ENCODE data around the gene SPATA31D1.
"Not testable (repeated sequence)": the region's sequence is repeated elsewhere in the genome, so short reads cannot be mapped to it uniquely, and the experiment has no call there.

The SPATA31D1 gene

DNA sequence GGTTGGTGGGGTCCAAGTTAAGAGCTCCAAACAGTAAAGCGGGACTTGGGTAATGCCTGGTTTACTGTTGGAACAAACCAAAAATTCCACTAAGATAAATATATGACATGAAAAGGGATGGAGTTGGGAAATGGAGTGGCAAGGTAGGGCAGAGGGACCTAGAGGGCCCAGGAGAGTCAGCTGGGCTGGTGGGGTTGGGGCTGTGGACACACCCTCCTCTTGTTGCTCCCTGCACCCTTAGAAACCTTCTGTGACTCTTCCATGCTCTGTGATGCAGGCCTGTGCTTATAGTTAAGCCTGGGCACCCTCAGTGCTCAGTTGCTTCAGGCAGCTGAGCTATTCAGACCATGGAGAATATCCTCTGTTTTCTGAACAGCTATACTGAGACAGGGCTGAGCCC, at the start of gene SPATA31D1:
TSS of gene SPATA31D1 (plus strand) at position 301 of the 400 bp plus-strand sequence. CDS start at position 348, 47 bp downstream.
- H3K27me3 ChIP-seq; H3K36me3 ChIP-seq; H3K27ac ChIP-seq; H3K4me3 ChIP-seq (ENCODE audit: low read depth in 1 of 2, low read length in 1 of 2); H3K9me3 ChIP-seq; H3K4me1 ChIP-seq (ENCODE audit: control insufficient read depth in 1 of 2, insufficient read depth in 1 of 2, low read depth in 1 of 2, low read length in 1 of 2): not testable (repeated sequence)

DNA sequence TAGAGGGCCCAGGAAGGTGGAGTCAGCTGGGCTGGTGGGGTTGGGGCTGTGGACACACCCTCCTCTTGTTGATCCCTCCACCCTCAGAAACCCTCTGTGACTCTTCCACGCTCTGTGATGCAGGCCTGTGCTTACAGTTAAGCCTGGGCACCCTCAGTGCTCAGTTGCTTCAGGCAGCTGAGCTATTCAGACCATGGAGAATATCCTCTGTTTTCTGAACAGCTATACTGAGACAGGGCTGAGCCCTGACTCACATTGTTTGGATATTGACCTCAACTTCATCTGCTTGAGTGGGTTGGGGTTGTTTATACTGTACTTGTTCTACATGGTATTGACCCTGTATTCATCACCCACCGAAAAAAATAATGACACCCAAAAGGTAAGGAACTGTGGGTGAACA, 45.2 kb upstream of the SPATA31D1 start, which contains the start of gene SPATA31D3:
TSS of gene SPATA31D3 (plus strand) at position 108 of the 400 bp plus-strand sequence. CDS start at position 194, 86 bp downstream.
- not testable (repeated sequence) for H3K4me3 ChIP-seq (ENCODE audit: low read depth in 1 of 2, low read length in 1 of 2); H3K27me3 ChIP-seq; H3K9me3 ChIP-seq; H3K27ac ChIP-seq; H3K4me1 ChIP-seq (ENCODE audit: control insufficient read depth in 1 of 2, insufficient read depth in 1 of 2, low read depth in 1 of 2, low read length in 1 of 2); H3K36me3 ChIP-seq

DNA sequence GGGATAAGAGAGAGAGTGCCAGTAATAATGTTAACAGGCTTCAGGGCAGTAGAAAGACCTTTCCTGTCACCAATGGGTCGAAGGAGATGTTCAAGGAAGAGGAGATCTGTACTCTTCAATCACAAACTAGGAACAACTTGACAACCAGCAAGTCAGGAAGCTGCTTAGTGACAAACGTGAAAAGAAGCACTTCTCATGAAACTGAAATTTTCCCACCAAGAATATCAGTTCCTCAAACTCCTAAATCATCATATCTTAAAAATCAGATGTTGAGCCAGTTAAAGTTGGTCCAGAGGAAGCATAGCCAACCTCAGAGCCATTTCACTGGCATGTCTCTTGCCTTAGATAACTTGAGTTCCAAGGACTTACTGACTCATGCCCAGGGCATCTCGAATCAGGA, 39.9 kb upstream of the SPATA31D1 start:
- not testable (repeated sequence) for H3K9me3 ChIP-seq; H3K27ac ChIP-seq; H3K4me1 ChIP-seq (ENCODE audit: control insufficient read depth in 1 of 2, insufficient read depth in 1 of 2, low read depth in 1 of 2, low read length in 1 of 2); H3K36me3 ChIP-seq; H3K27me3 ChIP-seq; H3K4me3 ChIP-seq (ENCODE audit: low read depth in 1 of 2, low read length in 1 of 2)

DNA sequence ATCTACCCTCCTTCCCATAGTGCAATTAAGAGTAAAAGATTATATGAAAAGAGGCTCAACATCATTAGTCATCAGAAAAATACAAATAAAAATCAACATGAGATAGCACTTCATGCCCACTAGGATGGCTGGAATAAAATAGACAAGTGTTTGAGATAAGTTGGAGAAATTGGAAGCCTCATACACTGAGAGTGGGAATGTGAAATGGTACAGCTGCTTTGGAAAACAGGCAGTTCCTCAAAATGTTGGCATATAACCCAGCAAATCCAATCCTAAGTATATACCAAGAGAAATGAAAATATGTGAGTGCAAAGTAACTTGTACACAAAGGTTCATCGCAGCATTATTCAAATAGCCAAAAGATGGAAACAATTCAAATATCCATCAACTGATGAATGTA, 35.5 kb upstream of the SPATA31D1 start:
- H3K36me3 ChIP-seq, result no peaks in the 10 kb centered on the region
- no peak overlapping the region for H3K27ac ChIP-seq
- no peak overlapping the region for H3K4me3 ChIP-seq (ENCODE audit: low read depth in 1 of 2, low read length in 1 of 2)
- TF ChIP-seq, protein P1, sequence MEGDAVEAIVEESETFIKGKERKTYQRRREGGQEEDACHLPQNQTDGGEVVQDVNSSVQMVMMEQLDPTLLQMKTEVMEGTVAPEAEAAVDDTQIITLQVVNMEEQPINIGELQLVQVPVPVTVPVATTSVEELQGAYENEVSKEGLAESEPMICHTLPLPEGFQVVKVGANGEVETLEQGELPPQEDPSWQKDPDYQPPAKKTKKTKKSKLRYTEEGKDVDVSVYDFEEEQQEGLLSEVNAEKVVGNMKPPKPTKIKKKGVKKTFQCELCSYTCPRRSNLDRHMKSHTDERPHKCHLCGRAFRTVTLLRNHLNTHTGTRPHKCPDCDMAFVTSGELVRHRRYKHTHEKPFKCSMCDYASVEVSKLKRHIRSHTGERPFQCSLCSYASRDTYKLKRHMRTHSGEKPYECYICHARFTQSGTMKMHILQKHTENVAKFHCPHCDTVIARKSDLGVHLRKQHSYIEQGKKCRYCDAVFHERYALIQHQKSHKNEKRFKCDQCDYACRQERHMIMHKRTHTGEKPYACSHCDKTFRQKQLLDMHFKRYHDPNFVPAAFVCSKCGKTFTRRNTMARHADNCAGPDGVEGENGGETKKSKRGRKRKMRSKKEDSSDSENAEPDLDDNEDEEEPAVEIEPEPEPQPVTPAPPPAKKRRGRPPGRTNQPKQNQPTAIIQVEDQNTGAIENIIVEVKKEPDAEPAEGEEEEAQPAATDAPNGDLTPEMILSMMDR (IDR thresholded peaks at IDR 0.05), result no peak
- no peaks in the 10 kb centered on the region for H3K27me3 ChIP-seq
- H3K9me3 ChIP-seq, result peaks cover 9% of the 10 kb centered on the region
- H3K4me1 ChIP-seq (ENCODE audit: control insufficient read depth in 1 of 2, insufficient read depth in 1 of 2, low read depth in 1 of 2, low read length in 1 of 2), result no peaks in the 10 kb centered on the region

DNA sequence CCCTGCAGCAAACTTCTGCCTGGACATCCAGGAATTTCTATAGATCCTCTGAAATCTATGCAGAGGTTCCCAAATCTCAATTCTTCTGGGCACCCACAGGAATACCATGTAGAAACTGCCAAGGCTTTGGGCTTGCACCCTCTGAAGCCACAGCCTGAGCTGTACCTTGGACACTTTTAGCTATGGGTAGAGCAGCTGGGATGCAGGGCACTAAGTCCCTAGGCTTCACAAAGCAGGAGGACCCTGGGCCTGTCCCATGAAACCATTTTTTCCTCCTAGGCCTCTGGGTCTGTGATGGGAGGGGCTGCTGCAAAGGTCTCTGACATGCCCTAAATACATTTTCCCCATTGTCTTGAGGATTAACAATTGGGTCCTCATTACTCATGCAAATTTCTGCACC, 32.9 kb upstream of the SPATA31D1 start:
- Histone ChIP-seq H3K36me3 (no peaks in the 10 kb centered on the region), H3K27ac (no peak overlapping the region), H3K4me1 (ENCODE audit: control insufficient read depth in 1 of 2, insufficient read depth in 1 of 2, low read depth in 1 of 2, low read length in 1 of 2) (no peaks in the 10 kb centered on the region), H3K9me3 (peaks cover 9% of the 10 kb centered on the region), H3K4me3 (ENCODE audit: low read depth in 1 of 2, low read length in 1 of 2) (no peak overlapping the region), H3K27me3 (no peaks in the 10 kb centered on the region)
- TF ChIP-seq, protein P1 (IDR thresholded peaks at IDR 0.05), result no peak

DNA sequence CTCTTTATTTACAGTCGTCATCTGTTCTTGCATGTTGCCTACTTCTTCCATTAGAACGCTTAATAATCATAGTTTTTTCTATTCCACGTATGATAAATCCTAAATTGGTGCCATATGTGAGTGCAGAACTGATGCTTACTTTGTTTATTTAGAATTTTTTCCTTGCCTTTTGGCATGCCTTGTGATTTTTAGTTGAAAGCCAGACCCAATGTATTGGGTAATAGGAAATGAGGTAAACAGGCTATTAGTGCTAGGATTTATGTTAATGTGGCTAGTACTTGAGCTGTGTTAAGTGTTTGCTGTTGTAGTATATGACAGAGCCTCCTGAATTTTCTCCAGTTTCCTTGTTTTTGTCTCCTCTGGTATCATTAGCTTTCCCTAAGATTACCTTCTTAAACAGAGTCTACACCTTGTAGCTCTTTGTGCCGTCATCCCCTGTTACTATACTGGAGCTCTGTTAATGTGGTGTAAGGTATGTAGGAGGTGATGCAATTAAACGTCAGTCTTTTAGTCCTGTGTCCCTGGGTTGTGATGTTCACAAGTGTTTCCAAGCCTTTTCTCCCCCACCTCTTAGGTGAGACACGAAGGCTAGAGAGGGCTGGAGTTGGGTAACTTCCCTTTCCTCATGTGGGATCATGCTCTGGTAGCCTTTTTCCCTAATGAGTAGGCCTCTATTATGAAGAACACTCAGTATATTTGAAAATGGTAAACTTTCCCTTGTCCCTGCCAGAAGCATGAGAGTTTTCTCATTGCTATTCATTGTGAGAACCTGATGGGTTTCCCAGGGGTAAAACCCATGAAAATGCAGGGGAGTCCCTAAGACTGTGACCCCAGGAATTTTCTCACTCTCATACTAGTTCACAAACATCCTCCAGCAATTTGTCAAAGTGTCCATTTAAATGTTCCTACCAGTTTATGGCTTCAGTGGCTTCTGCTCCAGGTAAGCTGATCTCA, 24.1 kb upstream of the SPATA31D1 start:
- TF ChIP-seq, protein P1 (IDR thresholded peaks at IDR 0.05), result no peak
- H3K27ac ChIP-seq, result no peak overlapping the region

DNA sequence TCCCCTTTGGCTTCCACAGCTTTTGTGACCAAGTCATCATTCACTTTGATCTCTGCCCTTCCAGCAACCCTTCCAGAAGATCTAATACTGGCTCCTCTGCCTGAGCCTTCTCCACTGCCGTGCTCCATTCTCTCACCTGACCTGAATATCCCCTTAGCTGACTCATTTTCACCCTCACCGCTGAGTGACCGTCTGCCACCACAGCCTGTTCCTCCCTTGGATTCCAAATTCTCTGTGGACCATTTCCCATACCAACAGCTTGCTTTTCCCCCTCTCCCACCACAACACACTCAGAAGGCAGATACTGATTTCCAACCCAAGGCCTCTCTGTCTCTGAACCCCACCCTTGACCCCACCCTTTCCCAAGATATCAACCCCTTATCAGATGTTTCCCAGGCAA, 20.5 kb upstream of the SPATA31D1 start:
- Histone ChIP-seq H3K9me3 (no peaks in the 10 kb centered on the region), H3K4me3 (ENCODE audit: low read depth in 1 of 2, low read length in 1 of 2) (no peak overlapping the region), H3K4me1 (ENCODE audit: control insufficient read depth in 1 of 2, insufficient read depth in 1 of 2, low read depth in 1 of 2, low read length in 1 of 2) (no peaks in the 10 kb centered on the region), H3K27ac (no peak overlapping the region), H3K27me3 (no peaks in the 10 kb centered on the region), H3K36me3 (no peaks in the 10 kb centered on the region)
- TF ChIP-seq, protein P1 (IDR thresholded peaks at IDR 0.05), result no peak

More for the DNA sequence above, 24.1 kb upstream of the SPATA31D1 start:
- Histone ChIP-seq H3K4me1 (ENCODE audit: control insufficient read depth in 1 of 2, insufficient read depth in 1 of 2, low read depth in 1 of 2, low read length in 1 of 2) (no peaks in the 10 kb centered on the region), H3K27me3 (no peaks in the 10 kb centered on the region), H3K4me3 (ENCODE audit: low read depth in 1 of 2, low read length in 1 of 2) (no peak overlapping the region), H3K9me3 (no peaks in the 10 kb centered on the region), H3K36me3 (no peaks in the 10 kb centered on the region)

Data from neutrophil (primary cell).